Small intestine (tissue), 7 donors: ENCODE data around the gene PGS1. TPM values are rescaled to one million over a fixed set of nuclear protein-coding genes. Genes with fewer than 3 reads are reported as not detected.
"Not testable (repeated sequence)": the region's sequence is repeated elsewhere in the genome, so short reads cannot be mapped to it uniquely, and the experiment has no call there.

Source experiments
- DNase-seq, 2 donors: peaks; one replicate each; pipeline versions ENCODE4 v3.0.0 to v3.0.0-alpha.2; 2013
- FAIRE-seq: peaks from 2 replicates; lab custom pipeline; 2012; peaks lifted over from hg19 to GRCh38; lab: Jason Lieb, UNC
- H3K27ac ChIP-seq, 3 donors: one replicate each; pipeline ENCODE4 v1.5.1; 2013; ENCODE audit warnings: low read length in 2 of 3, mild to moderate bottlenecking in 2 of 3, control low read depth in 1 of 3, inconsistent platforms in 1 of 3, low read depth in 1 of 3, moderate library complexity in 1 of 3
- H3K27me3 ChIP-seq, 3 donors: one replicate each; pipeline ENCODE4 v1.6.1; 2013; ENCODE audit warnings: low read length in 3 of 3, inconsistent platforms in 1 of 3; ENCODE audit not compliant: control insufficient read depth in 3 of 3, insufficient read depth in 3 of 3
- H3K36me3 ChIP-seq, 3 donors: one replicate each; pipeline ENCODE4 v1.6.1; 2013; ENCODE audit warnings: low read length in 3 of 3, inconsistent platforms in 1 of 3, low read depth in 1 of 3, mild to moderate bottlenecking in 1 of 3, moderate library complexity in 1 of 3; ENCODE audit not compliant: control insufficient read depth in 3 of 3, insufficient read depth in 2 of 3
- H3K4me1 ChIP-seq, 3 donors: one replicate each; pipeline ENCODE4 v1.6.1; 2013; ENCODE audit warnings: low read length in 2 of 3, inconsistent platforms in 1 of 3, low read depth in 1 of 3, mild to moderate bottlenecking in 1 of 3, moderate library complexity in 1 of 3; ENCODE audit not compliant: control insufficient read depth in 3 of 3, insufficient read depth in 2 of 3
- H3K4me3 ChIP-seq, 3 donors: one replicate each; pipeline ENCODE4 v1.5.1; 2013; ENCODE audit warnings: low read length in 3 of 3, control low read depth in 1 of 3, inconsistent platforms in 1 of 3, low read depth in 1 of 3, mild to moderate bottlenecking in 1 of 3, moderate library complexity in 1 of 3
- H3K9me3 ChIP-seq, 2 donors: one replicate each; pipeline ENCODE4 v1.6.1; 2013; ENCODE audit warnings: low read depth in 1 of 2, low read length in 1 of 2; ENCODE audit not compliant: control insufficient read depth in 2 of 2, insufficient read depth in 1 of 2
- WGBS, 3 donors: extraction: QIAGEN DNeasy Blood & Tissue Kit; methylation state at CpG; one replicate each; pipeline ENCODE4 v1.1.7; 2013; 5-methylcytosine and 5-hydroxymethylcytosine counted together
- polyA plus RNA-seq, 4 donors: library from polyadenylated mRNA; stranded (reverse) in 3 of 4; unstranded in 1 of 4; fragments of 200-250 nt in 3 of 4; fragments of 120-200 nt in 1 of 4; gene quantifications; one replicate each; pipeline versions ENCODE4 v1.2.1 to v1.2.3, GENCODE V29; 2013
- donor health status: healthy with polysubstance abuse.
- donor health status: control.
- donor health status: control.
- donor health status: Bipolar disorder and iron deficiency.
- donor health status: healthy.

The PGS1 gene
- polyA plus RNA-seq, 4 donors: 14.9 to 34.9 (median 20.5) TPM

DNA sequence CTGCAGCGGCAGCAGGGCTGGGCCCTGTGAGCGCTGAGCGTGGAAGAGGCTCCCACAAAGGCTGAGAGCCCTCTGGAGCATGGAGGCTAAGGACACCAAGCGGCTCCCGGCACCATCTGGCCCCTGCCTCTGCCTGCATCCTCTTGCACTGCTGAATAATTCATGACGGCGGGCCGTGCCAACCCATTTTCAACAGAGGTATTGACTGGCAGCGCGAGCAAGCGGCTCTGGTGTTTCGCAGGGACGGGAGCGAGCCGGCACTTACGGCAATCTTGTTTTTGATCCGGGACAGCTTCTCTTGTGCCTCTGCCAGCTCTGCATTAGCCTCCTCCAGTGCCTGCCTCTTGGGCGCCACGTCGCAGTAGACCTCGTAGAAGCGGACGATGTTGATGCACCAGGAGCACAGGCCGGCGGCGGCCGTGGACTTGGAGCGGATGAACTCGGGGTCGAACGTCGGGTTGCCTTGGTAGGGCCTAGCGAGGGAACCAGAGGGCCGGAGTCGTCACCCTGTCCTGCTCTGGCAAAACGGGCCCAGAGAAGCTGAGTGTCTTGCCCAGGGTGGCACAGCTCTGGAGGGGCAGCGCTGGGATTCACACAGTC, 80.4 kb downstream of the PGS1 start:
- FAIRE-seq: no peak

DNA sequence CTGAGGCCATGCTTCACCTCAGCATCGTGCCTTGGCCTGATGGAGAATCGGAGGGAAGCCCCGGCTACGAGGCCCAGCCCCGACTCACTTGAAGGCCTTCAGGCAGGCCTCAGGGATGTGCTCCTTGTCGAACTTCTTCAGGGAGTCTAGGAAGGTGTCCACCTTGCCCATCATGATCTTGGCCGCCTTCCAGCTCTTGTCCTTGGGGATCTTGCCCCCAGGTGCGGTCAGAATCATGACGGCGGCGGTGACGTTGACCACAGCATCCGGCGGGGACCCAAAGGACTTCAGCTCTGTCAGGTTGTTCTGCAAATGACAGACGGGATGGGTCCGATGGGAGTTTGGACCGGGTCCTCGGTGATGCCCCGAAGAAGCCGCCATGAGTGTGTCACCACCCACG, 81.2 kb downstream of the PGS1 start:
- Histone ChIP-seq H3K27ac (no peak overlapping the region), H3K9me3 (no peaks in the 10 kb centered on the region), H3K36me3 (no peaks in the 10 kb centered on the region), H3K4me1 (no peaks in the 10 kb centered on the region), H3K4me3 (no peak overlapping the region), H3K27me3 (no peaks in the 10 kb centered on the region)
- FAIRE-seq: no peak
- no peak for DNase-seq
- WGBS, 3 donors: 83 to 94% (median 90%) methylated on average over 21 of the region's 21 CpGs

More for the DNA sequence above, 80.4 kb downstream of the PGS1 start:
- Histone ChIP-seq H3K4me3 (no peak overlapping the region), H3K27me3 (no peaks in the 10 kb centered on the region), H3K27ac (no peak overlapping the region), H3K36me3 (no peaks in the 10 kb centered on the region), H3K9me3 (no peaks in the 10 kb centered on the region), H3K4me1 (no peaks in the 10 kb centered on the region)
- 92 to 94% (median 92%) methylated on average over 35 to 37 of the region's 37 CpGs for WGBS, 3 donors
- DNase-seq: no peak

DNA sequence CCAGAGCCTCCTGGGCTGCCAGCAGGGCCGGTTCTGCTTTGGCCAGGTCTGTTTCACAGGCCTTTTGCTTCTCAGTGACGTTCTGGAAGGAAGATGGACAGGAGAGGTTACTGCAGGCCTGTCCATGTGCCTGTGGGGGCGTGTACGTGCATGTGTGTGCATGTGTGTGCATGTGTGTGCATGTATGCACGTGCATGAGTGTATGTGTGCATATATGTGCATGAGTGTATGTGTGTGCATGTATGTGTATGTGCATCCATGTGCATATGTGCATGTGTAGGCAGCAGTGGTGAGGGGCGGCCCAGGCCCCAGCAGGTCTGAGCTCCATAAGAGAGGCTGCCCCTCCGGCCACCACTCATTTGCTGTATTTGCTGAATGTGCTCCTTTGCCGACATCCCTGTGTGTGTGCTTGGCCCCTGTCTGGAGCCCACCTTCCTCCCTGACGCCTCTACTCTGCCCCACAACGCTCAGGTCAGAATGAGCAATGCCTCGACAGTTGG, 81.8 kb downstream of the PGS1 start:
- Histone ChIP-seq H3K36me3 (no peaks in the 10 kb centered on the region), H3K27ac (no peak overlapping the region), H3K27me3 (no peaks in the 10 kb centered on the region), H3K9me3 (no peaks in the 10 kb centered on the region), H3K4me1 (no peaks in the 10 kb centered on the region), H3K4me3 (no peak overlapping the region)
- FAIRE-seq (no peak), DNase-seq (no peak)
- WGBS, 3 donors: 73 to 84% (median 78%) methylated on average over 11 of the region's 11 CpGs

DNA sequence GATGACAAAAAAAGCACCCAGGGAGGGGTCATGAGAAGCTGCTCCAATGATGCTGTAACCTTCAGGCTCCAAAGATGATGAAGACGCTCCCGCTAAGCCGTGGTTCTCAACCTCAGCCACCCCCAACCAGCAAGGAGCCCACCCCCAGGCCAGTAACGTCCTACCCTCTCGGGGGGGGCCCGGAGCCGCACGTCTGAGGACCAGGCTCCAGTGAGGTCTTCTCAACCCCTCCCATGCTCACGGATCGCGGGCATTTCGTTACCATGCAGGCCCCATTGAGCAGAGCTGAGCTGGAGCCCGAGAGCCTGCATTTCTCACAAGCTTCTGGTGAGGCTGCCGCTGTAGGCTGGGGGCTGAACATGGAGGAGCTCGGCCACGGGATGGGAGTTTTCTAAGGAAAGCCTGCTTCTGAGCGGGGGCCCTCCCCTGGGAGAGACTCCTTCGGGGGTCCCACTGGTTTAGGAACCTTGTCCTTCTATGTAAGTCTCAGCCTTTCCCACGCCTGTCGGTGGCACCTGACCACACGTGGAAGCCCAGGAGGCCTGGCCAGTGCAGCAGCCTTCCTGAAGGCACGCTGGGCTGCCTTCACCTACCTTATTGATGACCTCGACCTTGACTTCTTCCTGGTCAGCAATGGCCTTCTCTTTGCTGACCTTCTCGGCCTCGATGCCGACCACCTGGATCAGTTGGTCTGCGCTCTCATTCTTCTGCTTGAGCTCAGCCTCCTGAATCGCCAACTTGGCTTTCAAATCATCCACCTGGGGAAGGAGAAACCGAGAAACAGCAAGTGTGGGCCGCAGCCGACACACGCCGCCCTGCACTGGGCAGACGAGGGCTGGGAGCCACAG, 82.7 kb downstream of the PGS1 start:
- 84 to 88% (median 87%) methylated on average over 34 of the region's 34 CpGs for WGBS, 3 donors
- Histone ChIP-seq H3K4me3 (no peak overlapping the region), H3K27me3 (no peaks in the 10 kb centered on the region), H3K9me3 (no peaks in the 10 kb centered on the region), H3K4me1 (no peaks in the 10 kb centered on the region), H3K27ac (no peak overlapping the region), H3K36me3 (no peaks in the 10 kb centered on the region)
- DNase-seq (no peak), FAIRE-seq (no peak)

DNA sequence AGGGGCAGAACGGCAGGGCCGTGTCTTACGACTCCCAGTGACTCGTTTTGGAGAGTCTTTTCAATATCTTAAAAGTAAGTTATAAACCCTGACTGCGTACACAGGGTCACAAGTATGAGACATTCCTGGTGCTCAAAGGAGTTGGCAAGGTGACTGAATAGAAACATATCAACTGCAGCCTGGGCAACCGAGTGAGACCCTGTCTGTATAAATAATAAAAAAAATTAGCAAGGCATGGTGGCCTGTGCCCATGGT, 83.3 kb downstream of the PGS1 start:
- DNase-seq: no peak
- FAIRE-seq: no peak
- Histone ChIP-seq H3K27ac (no peak overlapping the region), H3K36me3 (no peaks in the 10 kb centered on the region), H3K27me3 (no peaks in the 10 kb centered on the region), H3K4me3 (no peak overlapping the region), H3K9me3 (no peaks in the 10 kb centered on the region), H3K4me1 (no peaks in the 10 kb centered on the region)
- 48 to 77% (median 55%) methylated on average over 6 of the region's 6 CpGs for WGBS, 3 donors

DNA sequence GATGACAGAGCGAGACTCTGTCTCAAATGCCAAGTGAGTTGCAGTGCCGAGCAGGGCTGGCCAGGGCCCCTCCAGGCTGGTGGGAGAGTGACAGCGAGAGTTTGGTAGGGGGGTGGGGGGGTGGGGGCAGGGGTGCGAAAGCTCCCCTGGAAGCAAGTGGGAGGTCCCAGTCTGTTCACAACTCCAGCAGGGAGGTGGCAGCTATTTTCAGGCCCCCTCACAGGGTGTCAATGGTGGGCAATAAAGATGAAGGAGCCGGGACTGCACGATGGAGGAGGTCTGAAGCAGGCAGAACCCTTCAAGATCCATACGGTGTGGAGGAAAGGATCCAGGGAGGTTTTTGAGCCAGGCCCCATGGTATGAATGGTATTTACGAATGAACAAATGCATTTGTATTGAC, 83.7 kb downstream of the PGS1 start:
- WGBS, 3 donors: 65 to 73% (median 73%) methylated on average over 7 to 8 of the region's 8 CpGs

DNA sequence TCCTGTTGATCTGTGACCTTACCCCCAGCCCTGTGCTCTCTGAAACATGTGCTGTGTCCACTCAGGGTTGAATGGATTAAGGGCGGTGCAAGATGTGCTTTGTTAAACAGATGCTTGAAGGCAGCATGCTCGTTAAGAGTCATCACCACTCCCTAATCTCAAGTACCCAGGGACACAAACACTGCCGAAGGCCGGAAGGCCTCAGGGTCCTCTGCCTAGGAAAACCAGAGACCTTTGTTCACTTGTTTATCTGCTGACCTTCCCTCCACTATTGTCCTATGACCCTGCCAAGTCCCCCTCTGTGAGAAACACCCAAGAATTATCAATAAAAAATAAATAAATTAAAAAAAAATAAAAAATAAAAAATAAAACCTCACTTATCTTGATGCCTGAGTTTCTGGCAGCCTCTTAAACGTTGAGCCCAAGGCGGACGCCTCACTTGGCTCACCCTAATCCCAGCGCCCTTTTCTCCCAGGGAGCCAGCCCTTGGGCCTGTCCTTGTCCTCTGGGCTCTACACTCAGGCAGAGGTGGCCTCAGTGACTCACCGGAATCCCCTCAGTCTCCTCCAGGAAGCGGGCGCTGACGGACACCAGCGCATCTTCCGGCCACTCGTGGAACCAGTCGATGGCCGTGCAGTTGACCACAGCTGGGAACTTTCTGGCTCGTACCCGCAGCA, 87.8 kb downstream of the PGS1 start:
- H3K4me1 ChIP-seq, H3K27me3 ChIP-seq, H3K27ac ChIP-seq, H3K36me3 ChIP-seq, DNase-seq, FAIRE-seq, H3K9me3 ChIP-seq, H3K4me3 ChIP-seq: not testable (repeated sequence)
- WGBS, 3 donors: 76 to 84% (median 80%) methylated on average over 18 to 19 of the region's 19 CpGs

More for the DNA sequence above, 83.7 kb downstream of the PGS1 start:
- Histone ChIP-seq H3K27ac (no peak overlapping the region), H3K27me3 (no peaks in the 10 kb centered on the region), H3K9me3 (no peaks in the 10 kb centered on the region), H3K4me1 (no peaks in the 10 kb centered on the region), H3K36me3 (no peaks in the 10 kb centered on the region), H3K4me3 (no peak overlapping the region)
- FAIRE-seq (no peak), DNase-seq (no peak)

DNA sequence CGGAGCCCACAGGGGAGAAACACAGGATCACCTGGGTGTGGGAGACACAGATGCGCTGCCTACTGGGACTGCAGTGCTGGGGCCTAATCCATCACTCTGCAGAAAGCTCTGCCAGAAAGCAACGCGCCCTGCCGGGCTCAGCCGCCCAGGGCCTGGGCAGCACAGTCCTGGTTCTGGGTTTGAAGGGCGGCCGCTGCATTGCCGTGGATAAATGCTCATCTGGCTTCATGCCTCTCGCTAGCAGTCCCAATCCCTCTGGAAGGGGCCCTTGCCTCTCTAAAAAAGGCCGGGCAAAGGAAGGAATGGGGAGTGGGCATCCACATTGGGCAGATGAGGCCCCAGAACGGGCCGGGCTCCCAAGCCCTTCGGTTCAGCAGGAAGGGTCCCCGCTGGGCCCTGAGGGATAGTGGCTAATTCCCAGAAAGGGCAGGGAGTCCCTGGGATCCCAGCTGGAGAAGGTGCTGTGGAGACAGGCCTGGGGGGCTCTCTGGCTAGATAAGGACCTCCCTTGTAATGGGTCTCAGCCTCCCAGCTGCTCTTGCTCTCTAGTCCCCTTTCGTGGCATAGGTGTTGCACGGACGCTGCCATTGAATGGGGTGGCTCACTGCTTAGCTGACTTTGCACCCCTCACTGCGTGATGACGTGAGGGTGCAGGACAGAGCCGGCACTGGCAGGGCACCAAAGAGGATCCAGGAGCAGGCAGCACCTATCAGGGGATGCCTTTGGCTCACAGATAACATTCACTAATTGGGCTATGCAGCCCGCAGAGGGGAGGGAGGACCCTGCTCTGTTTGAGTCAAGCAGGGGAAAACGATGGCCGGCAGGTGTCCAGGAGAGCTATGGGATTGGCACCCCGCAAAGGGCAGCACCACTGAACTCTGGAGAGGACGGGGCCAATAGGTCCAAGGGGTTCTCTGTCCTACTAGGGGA, 88.6 kb downstream of the PGS1 start:
- Histone ChIP-seq H3K36me3 (no peaks in the 10 kb centered on the region), H3K4me3 (no peak overlapping the region), H3K27me3 (peaks cover 0 to 2% (median 0%) of the 10 kb centered on the region in 3 donors), H3K27ac (no peak overlapping the region), H3K9me3 (peaks cover 0 to 6% of the 10 kb centered on the region in 2 donors), H3K4me1 (no peaks in the 10 kb centered on the region)
- 88 to 92% (median 89%) methylated on average over 26 of the region's 26 CpGs for WGBS, 3 donors
- DNase-seq (no peak), FAIRE-seq (no peak)
